HFFc6 (cell line): ENCODE measurements around the gene MCM9. TPM values are rescaled to one million over a fixed set of nuclear protein-coding genes. Genes with fewer than 3 reads are reported as not detected.

ENCODE experiments used
- DNase-seq: peaks from one replicate; pipeline ENCODE4 v3.0.0-alpha.2; 2018
- H3K27ac Mint-ChIP-seq: 2 replicates; pipeline ENCODE4 v1.8.0; 2020; ENCODE audit warnings: mild to moderate bottlenecking, mixed read lengths
- H3K27me3 Mint-ChIP-seq: 2 replicates; pipeline ENCODE4 v1.8.0; 2021; ENCODE audit warnings: mild to moderate bottlenecking, moderate library complexity, mixed read lengths; ENCODE audit not compliant: insufficient read depth
- H3K36me3 Mint-ChIP-seq: 2 replicates; pipeline ENCODE4 v1.8.0; 2021; ENCODE audit warnings: low read depth, mixed read lengths
- H3K4me1 Mint-ChIP-seq: 2 replicates; pipeline ENCODE4 v1.8.0; 2020; ENCODE audit warnings: low read depth, mixed read lengths
- H3K4me3 Mint-ChIP-seq: 2 replicates; pipeline ENCODE4 v1.8.0; 2020; ENCODE audit warnings: mild to moderate bottlenecking, moderate library complexity, mixed read lengths
- H3K9me3 Mint-ChIP-seq: 2 replicates; pipeline ENCODE4 v1.8.0; 2020; ENCODE audit warnings: mild to moderate bottlenecking, mixed read lengths
- CTCF ChIP-seq: fragments of 200-600 bp; sonication (generic); IDR thresholded peaks from 2 replicates; pipeline ENCODE4 v1.5.0; 2021; ENCODE audit warnings: antibody characterized with exemption, mild to moderate bottlenecking
- total RNA-seq, 6 experiments: library from RNA; stranded (reverse); fragmentation: NEBNext Ultra II Directional; extraction: Animal tissue kit (Norgen Biotek cat#: 25700); gene quantifications; 2 replicates in 1 of 6; 3 replicates in 5 of 6; pipeline ENCODE4 v1.2.3, GENCODE V29; 2021

Gene MCM9
- total RNA-seq, 6 experiments from 2014 or later, result 4.6 to 5.7 (median 5.0) TPM

DNA sequence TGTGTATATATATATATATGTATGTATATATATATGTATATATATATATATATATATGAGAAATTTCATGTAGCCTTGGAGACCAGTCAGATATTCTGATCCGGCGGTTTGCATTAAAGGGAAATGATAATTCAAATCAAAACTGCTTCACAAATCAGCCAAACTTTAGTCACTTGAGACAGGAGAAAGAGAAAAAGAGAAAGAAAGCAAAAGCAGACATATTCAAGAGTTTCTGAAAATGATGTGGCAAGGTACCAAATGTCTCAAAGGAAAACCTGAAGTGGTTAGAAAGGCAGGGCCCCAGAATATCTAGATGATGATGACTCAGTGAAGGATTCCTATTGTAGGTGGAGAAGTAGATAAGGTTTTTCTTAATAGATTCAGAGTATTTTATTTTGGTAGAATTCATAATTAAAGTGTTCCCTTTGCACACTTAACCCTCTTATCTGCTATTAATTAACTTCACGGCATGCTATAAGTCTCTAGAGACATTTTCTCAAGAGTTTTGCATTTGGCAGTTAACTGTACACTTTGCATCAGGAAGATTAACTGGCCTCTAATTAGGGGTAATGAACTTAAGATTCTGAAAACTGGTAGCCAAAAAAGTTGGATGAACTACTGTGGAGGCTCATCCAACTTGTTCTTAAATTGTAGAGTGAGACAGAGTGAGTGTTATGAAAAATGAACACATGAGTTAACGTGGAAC, 91.1 kb downstream of the MCM9 start:
- no peak for TF ChIP-seq CTCF
- Mint-ChIP-seq H3K4me1 (peaks cover 9% of the 10 kb centered on the region), H3K9me3 (no peaks in the 10 kb centered on the region; the same call in 1 of the 2 replicates), H3K4me3 (no peak overlapping the region), H3K27me3 (no peaks in the 10 kb centered on the region), H3K36me3 (peaks cover 4% of the 10 kb centered on the region), H3K27ac (no peak overlapping the region)
- DNase-seq, result no peak

GRCh38 chr6:118830691-118831090, 104.3 kb downstream of the MCM9 start:
- Mint-ChIP-seq H3K4me1 (no peaks in the 10 kb centered on the region), H3K27me3 (no peaks in the 10 kb centered on the region), H3K36me3 (no peaks in the 10 kb centered on the region), H3K27ac (no peak overlapping the region), H3K9me3 (no peaks in the 10 kb centered on the region), H3K4me3 (no peak overlapping the region)
- no peak for DNase-seq
- no peak for TF ChIP-seq CTCF

DNA sequence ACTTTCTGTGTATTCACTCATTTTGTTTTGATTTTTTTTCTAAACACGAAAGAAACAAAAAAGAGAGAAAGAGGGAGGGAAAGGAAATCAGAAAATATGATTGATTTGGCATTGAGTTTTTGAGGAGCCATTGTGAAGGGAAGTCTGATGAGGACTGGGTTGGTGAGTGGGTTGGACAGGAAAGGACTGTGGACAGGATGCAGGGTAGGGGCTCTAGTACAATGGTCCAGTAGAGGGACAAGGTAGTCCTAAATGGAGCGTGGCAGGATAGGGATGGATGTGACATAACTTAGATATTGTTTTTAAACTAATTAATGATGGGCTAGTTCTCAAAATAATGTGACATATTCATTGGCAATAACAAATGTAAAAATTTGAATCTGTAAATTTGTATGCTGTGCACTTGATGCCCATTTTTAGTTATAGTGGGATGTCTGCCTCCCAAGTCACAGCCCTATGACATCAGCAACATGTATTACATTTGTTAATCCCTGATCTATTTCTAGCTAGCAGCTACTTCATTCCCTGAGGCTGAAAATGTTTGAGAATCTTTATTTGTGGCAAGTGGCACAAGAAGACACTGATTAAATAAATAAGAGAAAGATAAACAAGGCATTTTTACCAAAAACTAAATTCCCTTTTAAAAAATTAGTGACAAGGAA, 105.0 kb downstream of the MCM9 start:
- no peaks in the 10 kb centered on the region for H3K36me3 Mint-ChIP-seq
- no peaks in the 10 kb centered on the region for H3K9me3 Mint-ChIP-seq
- H3K27me3 Mint-ChIP-seq, result no peaks in the 10 kb centered on the region
- H3K4me1 Mint-ChIP-seq, result no peaks in the 10 kb centered on the region
- no peak overlapping the region for H3K27ac Mint-ChIP-seq
- no peak for TF ChIP-seq CTCF
- DNase-seq, result no peak
- H3K4me3 Mint-ChIP-seq, result no peak overlapping the region

DNA sequence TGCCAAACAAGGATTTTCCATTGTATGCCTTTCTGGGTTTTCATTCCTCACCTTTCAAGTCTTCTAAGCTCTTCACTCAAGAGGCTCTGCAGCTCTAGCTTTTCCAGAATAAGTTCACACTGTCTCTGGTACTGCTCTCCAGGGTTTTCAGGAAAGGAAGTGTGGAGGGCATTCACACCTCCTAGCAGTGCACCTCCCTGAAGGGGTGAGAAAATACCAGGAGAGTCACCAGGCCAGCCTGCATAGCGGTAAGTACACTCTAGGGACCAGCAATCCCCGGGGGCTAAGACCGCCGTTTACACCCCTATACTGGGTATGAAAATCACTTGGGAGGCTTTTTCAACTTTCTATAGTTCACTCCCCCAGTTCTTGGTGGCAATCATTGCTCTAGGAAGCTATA, 108.9 kb downstream of the MCM9 start:
- Mint-ChIP-seq H3K36me3 (peaks cover 11% of the 10 kb centered on the region), H3K27me3 (no peaks in the 10 kb centered on the region), H3K4me3 (no peak overlapping the region), H3K4me1 (no peaks in the 10 kb centered on the region), H3K27ac (no peak overlapping the region), H3K9me3 (no peaks in the 10 kb centered on the region)
- DNase-seq, result no peak
- no peak for TF ChIP-seq CTCF

GRCh38 chr6:118825661-118826060, 109.3 kb downstream of the MCM9 start:
- Mint-ChIP-seq H3K4me3 (no peak overlapping the region), H3K9me3 (no peaks in the 10 kb centered on the region), H3K4me1 (no peaks in the 10 kb centered on the region), H3K27me3 (no peaks in the 10 kb centered on the region), H3K36me3 (peaks cover 11% of the 10 kb centered on the region), H3K27ac (no peak overlapping the region)
- TF ChIP-seq CTCF, result no peak
- no peak for DNase-seq
